B cell (primary cell): ENCODE data around the gene DNM2. TPM values are rescaled to one million over a fixed set of nuclear protein-coding genes. Genes with fewer than 3 reads are reported as not detected.
A peak's percentile ranks its signal among the peaks of the same experiment; 100 is the strongest.

Source experiments
- ATAC-seq: fragments of 200-7000 bp; cut with Tn5 transposase; one replicate; pipeline ENCODE4 v1.10.0; 2021; ENCODE audit warnings: low read depth, mild to moderate bottlenecking, moderate number of reproducible peaks, moderate library complexity
- CTCF ChIA-PET: fragments of 350-600 bp; sonication (Branson Sonifier 250); formaldehyde crosslinking; loops from one replicate; lab custom pipeline; 2021; ENCODE audit warnings: antibody characterized with exemption, inconsistent platforms; lab: Charles Lee
- POLR2A ChIA-PET: fragments of 350-600 bp; sonication (Branson Sonifier 250); formaldehyde crosslinking; loops from one replicate; lab custom pipeline; 2021; ENCODE audit warnings: antibody characterized with exemption; lab: Charles Lee
- DNase-seq: peaks from one replicate; pipeline ENCODE4 v3.0.0; 2013
- H2AFZ ChIP-seq: 2 replicates; pipeline ENCODE4 v1.6.1; 2012; ENCODE audit warnings: mild to moderate bottlenecking, low read depth, low read length; ENCODE audit not compliant: insufficient read depth, poor library complexity, severe bottlenecking
- H3K27ac ChIP-seq, 2 donors: 1 replicate in 1 of 2; 2 replicates in 1 of 2; pipeline ENCODE4 v1.5.1; 2012 to 2013; ENCODE audit warnings: low read length in 2 of 2, mild to moderate bottlenecking in 2 of 2, moderate library complexity in 1 of 2
- H3K27me3 ChIP-seq, 4 experiments: fragments of 200-600 bp in 1 of 4; sonication (generic) in 1 of 4; replicated peaks in 1 of 4; 1 replicate in 2 of 4; 2 replicates in 2 of 4; pipeline versions ENCODE4 v1.6.1 to v1.7.0; 2013 to 2016; ENCODE audit warnings: low read length in 3 of 4, mild to moderate bottlenecking in 2 of 4, mixed read lengths in 1 of 4, moderate library complexity in 1 of 4; ENCODE audit not compliant: insufficient read depth in 4 of 4, control insufficient read depth in 3 of 4; ENCODE audit errors: control extremely low read depth in 1 of 4
- H3K36me3 ChIP-seq, 2 experiments: replicated peaks in 1 of 2; 1 replicate in 1 of 2; 2 replicates in 1 of 2; pipeline versions ENCODE4 v1.6.1 to v1.7.1; 2013; ENCODE audit warnings: low read length in 1 of 2; ENCODE audit not compliant: insufficient read depth in 2 of 2, control insufficient read depth in 1 of 2; ENCODE audit errors: control extremely low read depth in 1 of 2, extremely low read depth in 1 of 2
- H3K4me1 ChIP-seq, 2 donors: fragments of 200-600 bp in 1 of 2; sonication (generic) in 1 of 2; 1 replicate in 1 of 2; 2 replicates in 1 of 2; pipeline versions ENCODE4 v1.5.1 to v1.6.1; 2013 to 2017; ENCODE audit warnings: low read length in 2 of 2; ENCODE audit not compliant: control insufficient read depth in 2 of 2, insufficient read depth in 2 of 2
- H3K4me2 ChIP-seq: replicated peaks from 2 replicates; pipeline ENCODE3; 2012; ENCODE audit warnings: mild to moderate bottlenecking, low read depth, low read length; ENCODE audit not compliant: poor library complexity, severe bottlenecking
- H3K4me3 ChIP-seq, 5 experiments: fragments of 200-600 bp in 1 of 5; sonication (generic) in 1 of 5; 1 replicate in 3 of 5; 2 replicates in 2 of 5; pipeline versions ENCODE4 v1.5.1 to v1.7.0; 2011 to 2016; ENCODE audit warnings: low read length in 4 of 5, mild to moderate bottlenecking in 4 of 5, low read depth in 2 of 5, control low read depth in 1 of 5, moderate library complexity in 1 of 5; ENCODE audit not compliant: insufficient read depth in 1 of 5; ENCODE audit errors: control extremely low read depth in 1 of 5, extremely low read depth in 1 of 5
- H3K79me2 ChIP-seq: fragments of 200-600 bp; sonication (generic); one replicate; pipeline ENCODE4 v1.6.0; 2016; ENCODE audit warnings: low read length; ENCODE audit not compliant: control insufficient read depth, insufficient read depth
- H3K9ac ChIP-seq: fragments of 200-600 bp; sonication (generic); 2 replicates; pipeline ENCODE4 v1.6.1; 2017; ENCODE audit warnings: mild to moderate bottlenecking, low read length, moderate library complexity
- H3K9me3 ChIP-seq, 3 donors: one replicate each; pipeline versions ENCODE4 v1.6.1 to v1.7.1; 2013; ENCODE audit warnings: low read length in 2 of 3; ENCODE audit not compliant: control insufficient read depth in 2 of 3, insufficient read depth in 1 of 3; ENCODE audit errors: control extremely low read depth in 1 of 3
- H4K20me1 ChIP-seq: 2 replicates; pipeline ENCODE4 v1.6.0; 2012; ENCODE audit warnings: mild to moderate bottlenecking, low read length; ENCODE audit not compliant: insufficient read depth, control insufficient read depth, poor library complexity, severe bottlenecking
- H3K27ac Mint-ChIP-seq: one replicate; pipeline ENCODE4 v1.8.0; 2021; ENCODE audit warnings: mixed read lengths
- H3K27me3 Mint-ChIP-seq: one replicate; pipeline ENCODE4 v1.8.0; 2021; ENCODE audit warnings: mixed read lengths
- H3K4me1 Mint-ChIP-seq: one replicate; pipeline ENCODE4 v1.8.0; 2021; ENCODE audit warnings: mixed read lengths
- H3K4me3 Mint-ChIP-seq: one replicate; pipeline ENCODE4 v1.8.0; 2021; ENCODE audit warnings: mixed read lengths
- H3K9me3 Mint-ChIP-seq: one replicate; pipeline ENCODE4 v1.8.0; 2022; ENCODE audit warnings: mixed read lengths; ENCODE audit not compliant: insufficient read depth
- CTCF ChIP-seq: fragments of 200-600 bp; IDR thresholded peaks from one replicate; pipeline ENCODE4 v1.8.0; 2022; ENCODE audit warnings: antibody characterized with exemption, mild to moderate bottlenecking
- EZH2 ChIP-seq: IDR thresholded peaks from 2 replicates; pipeline ENCODE4 v1.6.1; 2012; ENCODE audit warnings: borderline replicate concordance, low read depth, mild to moderate bottlenecking, moderate library complexity, low read length; ENCODE audit not compliant: insufficient read depth, poor library complexity, severe bottlenecking
- WGBS: methylation state at CpG from one replicate; pipeline ENCODE4 v1.1.5; 2013; ENCODE audit warnings: missing lambda C conversion rate; ENCODE audit not compliant: insufficient coverage; 5-methylcytosine and 5-hydroxymethylcytosine counted together
- intact Hi-C: fragments of 100-400 bp; cut with micrococcal nuclease; formaldehyde crosslinking; loops from one replicate; pipeline ENCODE4 v1.10.0; 2022
- polyA plus RNA-seq: library from polyadenylated mRNA; depleted of rRNA; stranded (reverse); fragments of >200 nt; gene quantifications from 2 replicates; pipeline ENCODE4 v1.2.3, GENCODE V29; 2012
- total RNA-seq, 2 donors: library from RNA; stranded (reverse); fragments of 120-200 nt in 1 of 2; gene quantifications; 1 replicate in 1 of 2; 2 replicates in 1 of 2; pipeline versions ENCODE4 v1.2.3 to v1.2.4, GENCODE V29; 2013 to 2022

Gene DNM2
- total and polyA plus RNA-seq, 2 donors (not counting 1 experiment from before 2014, with no cell fraction given), result 163 to 353 TPM

DNA sequence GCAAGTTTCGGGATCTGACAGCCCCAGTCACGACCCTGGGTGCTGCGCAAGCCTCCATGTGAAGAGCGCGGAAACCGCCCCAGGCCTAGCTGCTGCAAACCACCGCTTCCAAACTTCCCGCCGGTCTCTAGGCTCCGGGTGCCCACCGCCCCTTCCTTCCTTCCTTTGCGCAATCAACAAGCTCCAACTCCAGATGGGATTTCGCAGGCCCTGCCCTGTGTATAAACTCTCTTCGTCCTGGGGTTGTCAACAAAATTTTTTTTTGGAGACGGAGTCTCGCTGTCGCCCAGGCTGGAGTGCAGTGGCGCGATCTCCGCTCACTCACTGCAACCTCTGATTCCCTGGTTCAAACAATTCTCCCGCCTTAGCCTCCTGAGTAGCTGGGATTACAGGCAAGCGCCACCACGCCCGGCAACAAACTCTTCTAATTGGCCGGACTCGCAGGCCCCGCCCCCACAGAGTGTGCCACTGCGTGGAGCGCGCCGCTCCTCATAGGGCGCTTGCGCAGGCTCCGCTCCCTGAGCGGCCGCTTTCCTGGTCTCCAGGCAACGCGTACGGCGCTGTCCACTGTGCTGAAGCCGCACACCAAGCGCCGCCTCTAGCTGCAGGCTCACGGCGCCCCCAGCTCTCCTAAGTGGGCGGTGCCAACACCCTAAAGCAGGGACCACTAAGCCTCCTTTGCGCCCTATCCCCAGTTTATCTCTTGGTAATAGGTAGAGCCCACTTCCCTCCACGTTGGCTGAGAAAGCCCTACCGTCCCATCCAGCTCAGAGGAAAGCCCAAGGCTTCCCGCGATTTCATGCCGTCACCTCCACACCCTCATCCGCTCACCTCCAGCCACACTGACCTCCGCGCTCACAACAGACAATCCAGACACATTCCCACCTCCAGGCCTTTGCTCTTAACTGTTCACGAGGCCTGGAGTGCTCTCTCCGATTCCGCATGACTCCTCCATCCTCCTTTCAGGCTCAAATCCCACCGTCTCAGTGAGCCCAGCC lies 22.2 kb upstream of the DNM2 start:
- Histone ChIP-seq H3K36me3 (peaks cover 0 to 7% of the 10 kb centered on the region in 2 experiments), H4K20me1 (peaks cover 30% of the 10 kb centered on the region), H3K27me3 (no peaks in the 10 kb centered on the region), H3K4me2 (peak overlapping the region; percentile 84), H3K4me1 (peaks cover 10 to 15% of the 10 kb centered on the region in 2 donors), H3K9ac (peak overlapping the region; percentile 40), H2AFZ (no peak overlapping the region), H3K27ac (no peak overlapping the region), H3K79me2 (no peaks in the 10 kb centered on the region), H3K9me3 (peaks cover 0 to 8% (median 0%) of the 10 kb centered on the region in 3 donors), H3K4me3 (peak overlapping the region; percentile 6 to 54 (median 25))
- peak; percentile 90 for DNase-seq
- TF ChIP-seq CTCF (no peak), EZH2 (no peak)
- ChIA-PET CTCF (interaction anchor here (1.0 to 2.4 kb wide), 5 partner anchors 21 to 211 kb away, joined by 3 to 6 read pairs (median 5); partner anchors contain the start of gene DNM2), POLR2A (interaction anchor here (0.6 to 1.7 kb wide), 2 partner anchors 8 to 141 kb away, joined by 3 to 12 read pairs; partner anchors contain the start of gene TMED1)
- peak; percentile 98 for ATAC-seq
- Mint-ChIP-seq H3K9me3 (no peaks in the 10 kb centered on the region), H3K27me3 (no peaks in the 10 kb centered on the region), H3K4me1 (peaks cover 17% of the 10 kb centered on the region), H3K4me3 (peak overlapping the region; percentile 80), H3K27ac (peak overlapping the region; percentile 67)
- intact Hi-C loops, result loop anchor here (5.0 kb wide), 1 partner anchor 128 kb away; the partner anchor contains the start of genes CDKN2D and KRI1
- 10% methylated on average over 56 of the region's 59 CpGs for WGBS
